CD4-positive, alpha-beta T cell treated with Interleukin-6 at 100 ng/mL for 8 hours (primary cell): ENCODE results near the gene MYRIP.

Experiments
- DNase-seq: peaks from one replicate; pipeline ENCODE4 v3.0.0-alpha.2; 2020; ENCODE audit warnings: mixed read lengths, low spot score

Gene MYRIP

GRCh38 chr3:40190056-40190455 is 380.6 kb downstream of the MYRIP start:
- DNase-seq = no peak

GRCh38 chr3:40191251-40191650 is 381.8 kb downstream of the MYRIP start:
- no peak for DNase-seq

- DNase-seq = peak; percentile 53
Observed at GRCh38 chr3:40191850-40192448, 382.5 kb downstream of the MYRIP start.

GRCh38 chr3:40192628-40193027 is 383.2 kb downstream of the MYRIP start:
- DNase-seq = no peak

- no peak for DNase-seq
Observed at GRCh38 chr3:40196966-40197365, 387.6 kb downstream of the MYRIP start.

- DNase-seq = no peak
Observed at GRCh38 chr3:40200692-40201316, 391.4 kb downstream of the MYRIP start.

- DNase-seq = no peak
Observed at GRCh38 chr3:40201770-40202169, 392.4 kb downstream of the MYRIP start.

- DNase-seq = no peak
Observed at GRCh38 chr3:40206522-40206921, 397.1 kb downstream of the MYRIP start.

- DNase-seq = no peak
Observed at GRCh38 chr3:40207796-40208195, 398.4 kb downstream of the MYRIP start.

- DNase-seq = no peak
Observed at GRCh38 chr3:40208251-40208650, 398.8 kb downstream of the MYRIP start.

- DNase-seq = no peak
Observed at GRCh38 chr3:40211579-40211978, 402.2 kb downstream of the MYRIP start.

- DNase-seq = no peak
Observed at GRCh38 chr3:40213556-40213955, 404.1 kb downstream of the MYRIP start.

GRCh38 chr3:40215015-40215414 is 405.6 kb downstream of the MYRIP start:
- DNase-seq = no peak

- DNase-seq = no peak
Observed at GRCh38 chr3:40216471-40216870, 407.1 kb downstream of the MYRIP start.

- no peak for DNase-seq
Observed at GRCh38 chr3:40223856-40224255, 414.4 kb downstream of the MYRIP start.

- DNase-seq = no peak
Observed at GRCh38 chr3:40224796-40225515, 415.5 kb downstream of the MYRIP start.

- DNase-seq = no peak
Observed at GRCh38 chr3:40226636-40227035, 417.2 kb downstream of the MYRIP start.

GRCh38 chr3:40228792-40229350 is 419.5 kb downstream of the MYRIP start:
- no peak for DNase-seq

GRCh38 chr3:40229386-40229785 is 420.0 kb downstream of the MYRIP start:
- DNase-seq = no peak

- no peak for DNase-seq
Observed at GRCh38 chr3:40229963-40230362, 420.6 kb downstream of the MYRIP start.

GRCh38 chr3:40230382-40230781 is 421.0 kb downstream of the MYRIP start:
- DNase-seq = no peak

GRCh38 chr3:40232626-40233025 is 423.2 kb downstream of the MYRIP start:
- DNase-seq = no peak

GRCh38 chr3:40237159-40237558 is 427.8 kb downstream of the MYRIP start:
- DNase-seq = no peak
